Endothelial cell of hepatic sinusoid (primary cell): ENCODE data around the gene SLC25A29.

Experiments used
- in situ Hi-C: cut with HindIII; loops from 2 replicates; pipeline ENCODE4 v1.10.0; 2017; ENCODE audit warnings: low sequenced_read_pairs

SLC25A29 gene

DNA sequence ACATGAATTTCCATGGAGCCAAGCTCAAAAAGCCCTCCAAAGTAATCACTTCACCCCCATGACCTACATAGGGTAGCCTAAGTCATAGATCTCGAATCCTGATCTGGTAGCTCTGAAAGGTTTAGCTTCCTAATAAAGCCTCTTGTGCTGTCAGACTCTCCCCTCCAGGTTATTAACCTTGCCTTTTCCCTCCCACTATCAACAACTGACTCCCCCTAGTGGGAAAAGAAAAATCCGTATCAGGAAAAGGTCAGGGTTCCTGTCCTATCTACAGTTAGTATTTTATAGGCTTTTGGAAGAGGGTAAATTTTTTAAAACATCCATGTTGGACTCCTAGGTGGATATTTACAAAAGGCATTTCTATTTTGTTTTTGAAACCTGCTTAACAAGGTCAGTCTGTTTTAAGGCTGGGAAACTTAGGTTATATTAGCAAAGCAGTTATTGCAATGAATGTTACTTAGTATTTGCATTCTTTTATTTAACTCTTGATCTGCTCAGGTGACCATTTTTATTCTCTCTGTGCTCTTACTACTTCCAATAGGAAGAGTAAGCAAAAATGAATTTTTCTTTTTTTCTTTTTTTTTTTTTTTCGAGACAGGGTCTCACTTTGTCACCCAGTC lies 59.3 kb downstream of the SLC25A29 start:
- in situ Hi-C loops = no loop called here

- in situ Hi-C loops = no loop called here
Observed at GRCh38 chr14:100243020-100243419, 63.2 kb downstream of the SLC25A29 start.

DNA sequence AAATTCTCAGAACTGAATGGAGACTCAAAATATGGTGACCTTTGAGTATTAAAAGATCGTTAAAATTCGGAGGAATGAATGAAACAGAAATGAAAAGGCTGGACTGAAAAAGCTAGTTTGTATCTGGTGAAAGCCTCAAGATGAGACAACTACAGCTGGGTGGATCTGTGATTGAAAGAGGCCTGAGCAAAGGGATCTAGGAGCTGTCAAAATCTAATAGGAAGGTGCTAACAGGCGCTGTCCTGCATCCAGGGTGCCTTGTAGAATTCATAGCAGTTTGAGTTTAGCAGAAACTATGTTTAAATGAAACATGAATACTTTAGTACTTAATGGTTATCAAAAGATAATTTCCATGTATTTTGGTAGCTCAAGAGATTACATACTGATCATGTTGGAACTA lies 65.0 kb downstream of the SLC25A29 start:
- in situ Hi-C loops = no loop called here
